Subcutaneous abdominal adipose tissue (tissue), 5 donors: Measurements from ENCODE around the gene YOD1.

Experiments used
- H3K27ac ChIP-seq: one replicate; pipeline ENCODE4 v1.7.0; 2013; ENCODE audit warnings: low read depth, mild to moderate bottlenecking, inconsistent platforms, low read length, moderate library complexity
- H3K27me3 ChIP-seq, 5 donors: one replicate each; pipeline ENCODE4 v1.7.0; 2013; ENCODE audit warnings: low read length in 5 of 5, inconsistent platforms in 1 of 5; ENCODE audit not compliant: control insufficient read depth in 5 of 5, insufficient read depth in 4 of 5
- H3K36me3 ChIP-seq, 5 donors: one replicate each; pipeline ENCODE4 v1.7.0; 2013; ENCODE audit warnings: low read length in 5 of 5; ENCODE audit not compliant: control insufficient read depth in 5 of 5, insufficient read depth in 5 of 5
- H3K4me1 ChIP-seq, 5 donors: one replicate each; pipeline ENCODE4 v1.7.0; 2013; ENCODE audit warnings: low read length in 5 of 5, mild to moderate bottlenecking in 3 of 5, moderate library complexity in 1 of 5; ENCODE audit not compliant: control insufficient read depth in 5 of 5, insufficient read depth in 5 of 5
- H3K4me3 ChIP-seq, 5 donors: one replicate each; pipeline ENCODE4 v1.7.0; 2013; ENCODE audit warnings: low read length in 5 of 5, low read depth in 1 of 5
- H3K9ac ChIP-seq, 5 donors: one replicate each; pipeline ENCODE4 v1.7.0; 2013; ENCODE audit warnings: low read length in 5 of 5, mild to moderate bottlenecking in 4 of 5, moderate library complexity in 3 of 5
- H3K9me3 ChIP-seq, 5 donors: one replicate each; pipeline ENCODE4 v1.7.0; 2013; ENCODE audit warnings: low read length in 5 of 5; ENCODE audit not compliant: control insufficient read depth in 5 of 5
- donor health status: healthy.
- donor health status: healthy.
- donor health status: healthy.
- donor health status: healthy.
- donor health status: healthy.

YOD1 gene

DNA sequence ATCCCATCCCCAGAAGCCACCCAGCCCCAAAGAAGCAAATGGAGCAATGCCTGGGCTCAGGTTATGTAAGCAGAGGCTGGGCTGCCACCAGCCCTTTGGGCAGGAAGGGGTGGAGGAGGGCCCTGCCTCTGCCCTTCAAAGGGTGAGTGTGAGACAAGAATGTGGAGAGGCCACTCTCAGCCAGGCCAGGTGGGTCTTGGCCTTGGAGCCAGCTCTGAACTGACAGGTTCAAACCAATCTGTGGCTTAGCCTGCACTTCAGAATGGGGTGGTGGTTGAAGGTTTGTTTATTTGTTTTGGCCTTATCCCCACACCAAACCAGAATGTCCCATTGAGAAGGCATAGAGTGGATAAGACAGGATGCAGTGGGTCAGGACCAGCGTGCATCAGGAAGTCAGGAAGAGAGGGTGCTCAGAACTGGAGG, 48.3 kb downstream of the YOD1 start:
- Histone ChIP-seq H3K9me3 (no peaks in the 10 kb centered on the region), H3K36me3 (no peaks in the 10 kb centered on the region), H3K4me1 (peaks cover 0 to 9% (median 0%) of the 10 kb centered on the region in 5 donors), H3K4me3 (no peak overlapping the region), H3K27me3 (peaks cover 0 to 3% (median 0%) of the 10 kb centered on the region in 5 donors), H3K27ac (no peak overlapping the region), H3K9ac (no peak overlapping the region)

- H3K27ac ChIP-seq: no peak overlapping the region
- H3K9me3 ChIP-seq: no peaks in the 10 kb centered on the region
- no peak overlapping the region for H3K9ac ChIP-seq
- no peak overlapping the region for H3K4me3 ChIP-seq
- H3K36me3 ChIP-seq: no peaks in the 10 kb centered on the region
- peaks cover 0 to 9% (median 0%) of the 10 kb centered on the region in 5 donors for H3K4me1 ChIP-seq
- H3K27me3 ChIP-seq: no peaks in the 10 kb centered on the region
Observed at GRCh38 chr1:207001492-207002245, 49.3 kb downstream of the YOD1 start.

DNA sequence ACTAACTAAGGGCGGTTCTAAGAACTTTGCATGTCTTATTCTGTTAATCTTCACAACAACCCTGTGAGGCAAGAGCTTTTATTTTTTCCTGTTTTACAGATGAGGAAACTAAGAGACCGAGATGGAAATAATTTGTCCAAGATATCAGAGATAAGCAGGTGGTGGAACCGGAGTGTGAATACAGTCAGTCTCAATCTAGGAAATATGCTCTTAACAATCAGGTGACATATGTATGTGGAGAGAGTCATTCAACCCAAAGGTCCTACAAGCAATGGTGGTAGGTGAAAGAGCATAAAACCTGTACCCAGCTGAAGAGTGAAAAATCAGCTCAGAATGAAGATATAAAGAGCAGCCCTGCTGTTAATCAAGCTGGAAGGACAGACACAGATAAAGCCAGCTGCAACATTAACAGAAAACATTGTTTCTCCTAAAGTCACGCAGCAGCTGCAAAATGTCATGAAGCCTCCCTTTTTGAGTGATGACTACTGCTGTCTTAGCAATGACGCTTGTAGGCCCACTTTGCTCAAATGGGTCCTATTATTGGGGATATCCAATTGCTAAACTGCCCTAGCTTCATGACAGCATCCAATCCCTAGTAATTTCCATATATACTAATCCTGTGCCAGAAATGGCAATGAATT, 50.2 kb downstream of the YOD1 start:
- Histone ChIP-seq H3K9me3 (no peaks in the 10 kb centered on the region), H3K4me1 (peaks cover 0 to 9% (median 0%) of the 10 kb centered on the region in 5 donors), H3K36me3 (no peaks in the 10 kb centered on the region), H3K27ac (no peak overlapping the region), H3K4me3 (no peak overlapping the region), H3K27me3 (no peaks in the 10 kb centered on the region), H3K9ac (no peak overlapping the region)

GRCh38 chr1:206998816-206999215, 52.2 kb downstream of the YOD1 start:
- Histone ChIP-seq H3K36me3 (no peaks in the 10 kb centered on the region), H3K9ac (no peak overlapping the region), H3K9me3 (no peaks in the 10 kb centered on the region), H3K27me3 (no peaks in the 10 kb centered on the region), H3K4me1 (no peaks in the 10 kb centered on the region), H3K27ac (no peak overlapping the region), H3K4me3 (no peak overlapping the region)
